HK-2 (cell line): ENCODE results near the gene PPIA.
"Not testable (repeated sequence)": the region's sequence is repeated elsewhere in the genome, so short reads cannot be mapped to it uniquely, and the experiment has no call there.

Source experiments
- DNase-seq: peaks from one replicate; pipeline ENCODE4 v3.0.0-alpha.2; 2018; ENCODE audit not compliant: unreplicated experiment

Gene PPIA

DNA sequence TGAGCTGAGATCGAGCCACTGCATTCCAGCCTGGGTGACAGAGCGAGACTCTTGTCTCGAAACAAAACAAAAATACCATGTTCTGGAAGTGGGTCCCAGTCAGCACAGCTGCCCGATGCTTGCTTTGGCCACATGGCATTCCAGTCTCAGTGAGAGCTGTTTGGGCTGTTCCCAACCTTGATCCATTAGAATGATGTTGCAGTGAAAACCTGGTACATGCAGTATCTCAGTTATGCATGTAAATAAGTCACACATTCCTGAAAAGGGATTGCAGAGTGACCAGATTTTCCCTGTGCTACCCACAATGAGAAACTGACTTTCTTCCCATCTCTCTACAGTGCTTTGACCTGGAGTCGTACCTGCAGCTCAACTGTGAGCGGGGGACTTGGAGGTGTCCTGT, 32.4 kb upstream of the PPIA start:
- DNase-seq: no peak

DNA sequence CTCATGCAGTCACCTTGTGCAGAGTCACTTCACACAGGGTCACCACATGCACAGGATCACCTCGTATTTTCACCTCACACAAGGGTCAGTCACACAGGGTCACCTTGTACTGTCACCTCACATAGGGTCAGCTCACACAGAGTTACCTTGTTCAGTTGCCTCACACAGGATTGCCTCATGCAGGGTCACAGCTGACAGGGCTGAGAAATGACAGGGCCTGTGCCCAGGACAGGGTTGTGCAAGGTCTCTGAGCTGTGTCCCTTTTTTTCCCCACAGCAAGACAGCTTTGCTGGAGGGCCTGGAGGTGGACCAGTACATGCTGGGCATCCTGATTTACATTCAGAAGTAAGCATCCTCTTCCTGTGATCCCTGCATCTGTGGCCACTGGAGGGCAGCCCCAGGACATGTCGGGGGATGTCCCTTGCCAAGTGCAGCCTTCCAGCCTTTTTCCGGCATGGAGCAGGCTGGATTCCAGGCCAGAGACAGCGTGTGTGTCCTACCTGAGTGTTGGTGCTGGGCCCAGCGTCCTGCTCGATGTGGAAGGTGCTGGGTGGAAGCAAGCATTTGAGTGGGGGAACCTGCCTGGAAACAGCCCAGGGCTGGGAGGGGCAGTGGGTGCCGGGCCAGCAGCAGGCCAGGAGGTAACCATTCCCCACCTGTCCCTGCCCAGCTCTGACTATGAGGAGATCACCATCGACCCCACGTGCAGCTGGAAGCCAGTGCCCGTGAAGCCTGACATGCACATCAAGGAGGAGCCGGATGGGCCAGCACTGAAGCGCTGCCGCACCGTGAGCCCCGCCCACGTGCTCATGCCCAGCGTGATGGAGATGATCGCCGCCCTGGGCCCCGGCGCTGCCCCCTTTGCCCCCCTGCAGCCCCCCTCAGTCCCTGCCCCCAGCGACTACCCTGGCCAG, 31.6 kb upstream of the PPIA start:
- DNase-seq: no peak

- DNase-seq: no peak
These were observed 30.7 kb upstream of the PPIA start for GRCh38 chr7:44765579-44766415.

GRCh38 chr7:44766416-44766801, 30.1 kb upstream of the PPIA start:
- DNase-seq: no peak

DNA sequence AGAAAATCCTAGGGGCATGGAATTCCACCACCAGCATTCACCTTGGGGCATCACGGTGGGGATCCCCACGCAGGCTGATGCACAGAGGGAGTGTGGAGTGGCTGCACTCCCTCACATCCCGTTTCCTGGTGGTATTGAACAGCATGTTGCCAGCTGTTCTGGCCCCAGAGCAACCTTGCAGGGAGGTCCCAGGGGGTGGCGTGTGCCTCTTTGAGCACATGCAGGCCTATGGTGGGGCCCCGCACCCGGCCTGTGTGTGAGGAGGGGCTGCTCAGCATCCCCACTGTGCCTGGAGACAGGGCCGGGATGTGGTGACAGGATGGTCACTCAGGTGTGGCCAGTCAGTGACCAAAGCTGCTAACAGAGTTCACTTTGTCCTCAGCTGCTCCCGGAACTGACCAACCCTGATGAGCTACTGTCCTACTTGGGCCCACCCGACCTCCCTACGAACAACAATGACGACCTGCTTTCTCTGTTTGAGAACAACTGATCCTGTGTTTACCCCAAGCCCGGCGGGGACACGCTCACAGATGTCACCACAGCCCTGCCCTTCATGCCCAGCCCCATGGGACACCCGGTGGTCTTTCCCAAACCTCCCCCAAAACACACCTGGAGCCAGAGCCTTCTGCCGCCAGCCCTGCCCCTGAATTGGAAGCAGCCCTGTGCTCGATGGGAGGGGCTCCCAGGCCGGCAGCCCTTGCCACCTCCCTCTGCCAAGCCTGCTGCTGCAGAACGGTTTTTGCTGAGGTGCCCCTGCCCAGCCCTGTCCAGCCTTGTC, 29.2 kb upstream of the PPIA start:
- no peak for DNase-seq

DNA sequence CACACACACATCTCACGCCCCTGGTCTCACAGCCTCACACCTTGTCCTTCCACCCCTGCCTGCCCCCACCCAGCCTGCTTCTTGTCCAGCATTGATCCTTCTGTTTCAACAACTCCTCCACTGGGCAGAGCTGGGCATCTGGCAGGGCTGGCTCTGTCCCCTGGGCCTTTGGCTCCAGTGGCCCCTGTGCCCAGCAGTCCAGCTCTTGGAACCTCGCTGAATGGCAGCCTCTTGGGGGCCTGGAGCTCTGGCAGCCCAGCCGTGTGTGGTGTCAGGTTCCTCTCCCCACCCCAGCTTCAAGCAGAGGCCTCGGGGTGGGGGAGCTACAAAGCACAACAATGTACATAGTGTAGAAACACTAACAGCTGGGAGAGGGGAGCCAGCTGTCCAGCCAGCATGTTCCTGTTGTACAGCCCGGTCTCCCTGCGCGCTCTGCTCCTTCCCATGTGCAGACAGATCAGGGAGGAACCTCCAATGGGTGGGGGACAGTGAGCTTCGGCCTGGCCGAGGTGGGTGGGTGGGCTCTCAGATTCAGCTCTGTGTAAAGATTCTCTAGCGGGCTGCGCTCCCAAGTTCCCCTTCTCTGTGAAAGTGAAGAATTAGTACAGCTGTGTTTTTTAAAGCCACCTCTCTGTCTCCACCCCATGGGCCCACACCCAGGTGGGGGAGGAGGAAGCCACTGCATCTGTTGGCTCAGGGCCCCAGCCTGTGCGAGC, 28.4 kb upstream of the PPIA start:
- no peak for DNase-seq

GRCh38 chr7:44768628-44769371, 27.7 kb upstream of the PPIA start:
- peak; percentile 25 for DNase-seq

DNA sequence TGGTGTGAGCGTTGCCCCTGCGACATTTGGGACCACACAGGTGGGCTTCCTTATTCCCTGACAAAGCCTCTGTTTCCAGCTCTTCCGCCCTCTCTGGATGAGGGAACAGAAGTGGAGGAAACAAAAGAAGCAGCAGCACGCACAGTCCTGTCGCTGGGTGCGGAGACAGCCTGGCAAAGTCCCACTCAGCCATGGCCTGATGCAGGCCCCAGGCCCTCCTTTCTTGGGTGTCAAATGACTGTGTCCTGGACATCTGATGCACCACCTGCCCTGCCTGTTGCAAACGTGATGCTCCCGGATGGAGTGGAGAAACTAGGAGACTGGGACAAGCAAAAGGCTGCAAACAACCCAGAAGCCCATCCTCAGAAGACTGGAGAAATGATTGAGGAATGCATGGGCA, 27.1 kb upstream of the PPIA start:
- peak; percentile 33 for DNase-seq

DNA sequence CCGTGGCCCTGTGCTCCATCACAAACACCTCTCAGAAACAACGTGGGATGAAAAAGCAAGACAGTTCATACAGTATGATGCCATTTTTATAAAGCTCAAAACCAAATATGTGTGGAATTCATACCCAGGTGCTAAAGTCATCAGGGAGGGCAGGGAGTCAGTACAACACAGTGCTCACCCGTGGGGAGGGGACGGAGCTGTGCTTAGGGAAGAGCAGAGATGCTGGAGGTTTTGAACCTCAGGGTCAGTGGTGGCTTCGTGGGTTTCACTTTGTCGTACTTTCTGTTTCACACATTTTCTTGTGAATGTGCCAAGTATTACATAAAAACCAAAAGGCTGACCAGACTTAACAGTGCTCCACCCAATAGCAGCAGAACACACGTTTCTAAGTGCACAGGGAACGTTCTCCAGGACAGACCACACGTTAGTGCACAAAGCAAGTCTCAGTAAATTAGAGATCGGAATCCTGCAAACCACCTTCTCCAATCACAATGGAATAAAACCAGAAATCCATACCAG, 26.6 kb upstream of the PPIA start:
- peak; percentile 35 for DNase-seq

- no peak for DNase-seq
These were observed 25.1 kb upstream of the PPIA start for GRCh38 chr7:44771358-44771757.

- DNase-seq: no peak
These were observed 24.0 kb upstream of the PPIA start for GRCh38 chr7:44772440-44772839.

DNA sequence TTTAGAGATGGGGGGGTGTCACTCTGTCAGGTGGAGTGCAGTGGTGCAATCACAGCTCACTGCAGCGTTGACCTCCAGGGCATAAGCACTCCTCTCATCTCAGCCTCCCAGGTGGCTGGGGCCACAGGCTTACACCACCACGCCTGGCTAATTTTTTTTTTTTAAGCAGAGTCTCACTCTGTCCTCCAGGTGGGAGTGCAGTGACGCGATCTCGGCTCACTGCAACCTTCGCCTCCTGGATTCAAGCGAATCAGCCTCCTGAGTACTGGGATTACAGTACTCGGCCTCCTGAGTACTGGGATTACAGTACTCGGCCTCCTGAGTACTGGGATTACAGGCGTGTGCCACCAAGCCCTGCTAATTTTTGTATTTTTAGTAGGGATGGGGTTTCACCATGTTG, 23.6 kb upstream of the PPIA start:
- DNase-seq: no peak

DNA sequence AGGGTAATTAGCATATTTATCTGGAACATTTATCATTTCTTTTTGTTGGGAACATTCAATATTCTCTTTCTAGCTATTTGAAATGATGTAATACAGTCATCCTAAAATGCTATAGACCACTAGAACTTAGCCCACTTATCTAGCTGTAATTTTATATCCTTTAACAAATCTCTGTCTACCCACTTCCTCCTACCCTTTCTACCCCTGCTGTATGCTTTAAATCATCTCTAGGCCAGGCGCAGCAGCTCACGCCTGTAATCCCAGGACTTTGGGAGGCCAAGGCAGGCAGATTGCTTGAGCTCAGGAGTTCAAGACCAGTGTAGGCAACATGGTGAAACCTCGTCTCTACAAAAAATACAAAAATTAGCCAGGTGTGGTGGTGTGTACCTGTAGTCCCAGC, 22.0 kb upstream of the PPIA start:
- DNase-seq: not testable (repeated sequence)

DNA sequence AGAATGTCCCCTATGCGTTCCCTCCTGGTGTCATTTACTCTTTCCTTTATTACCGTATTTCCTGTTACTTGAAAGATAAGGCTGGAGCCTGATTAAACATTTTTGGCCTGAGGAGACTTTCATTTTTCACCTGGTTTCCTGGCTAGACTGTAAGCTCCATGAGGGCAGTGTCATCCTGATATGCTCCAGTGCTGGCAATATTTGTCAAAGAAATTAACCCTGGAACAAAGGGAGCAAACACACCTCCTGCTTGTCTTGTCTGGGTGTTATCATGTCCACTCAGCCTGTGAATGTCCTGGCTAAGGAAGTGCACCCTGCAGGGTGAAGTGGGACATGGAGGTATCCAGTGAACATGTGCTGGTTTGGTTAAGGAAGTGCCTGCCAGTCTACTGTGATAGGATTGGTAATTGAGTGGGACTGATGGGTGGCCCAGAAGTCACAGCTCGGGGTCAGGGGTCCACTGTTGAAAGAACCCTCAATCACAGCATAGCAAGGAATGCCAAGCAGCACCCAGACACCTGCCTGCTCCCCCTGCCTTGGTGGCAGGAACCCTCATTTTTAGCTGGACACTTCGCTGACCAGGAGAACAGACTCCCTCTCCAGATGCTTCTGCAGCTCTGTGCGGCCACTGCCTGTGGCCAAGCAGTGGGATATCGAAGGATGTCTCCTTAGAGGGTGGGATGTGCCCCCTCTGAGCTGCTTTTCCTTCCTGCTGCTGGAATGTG, 20.9 kb upstream of the PPIA start:
- no peak for DNase-seq

GRCh38 chr7:44776211-44776610, 20.3 kb upstream of the PPIA start:
- DNase-seq: no peak

DNA sequence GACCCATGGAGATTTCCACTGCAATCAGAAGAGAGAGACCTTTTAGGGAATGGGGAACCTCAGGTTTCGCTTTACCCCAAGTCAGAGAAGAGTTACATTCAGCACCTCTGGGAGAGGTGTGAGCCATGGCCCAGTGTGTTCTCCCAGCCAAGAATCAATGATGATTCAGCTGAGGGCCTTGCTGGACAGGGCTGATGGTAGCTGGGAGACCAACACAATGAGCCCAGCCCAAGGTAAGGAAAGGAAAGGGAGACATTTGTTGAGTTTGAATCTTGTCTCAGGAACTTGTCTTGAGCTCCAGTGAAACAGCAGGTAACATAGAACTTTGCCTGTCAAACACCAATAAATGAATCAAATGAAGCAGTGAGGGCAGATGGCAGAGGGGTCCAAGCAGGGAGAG, 14.0 kb upstream of the PPIA start:
- DNase-seq: no peak

DNA sequence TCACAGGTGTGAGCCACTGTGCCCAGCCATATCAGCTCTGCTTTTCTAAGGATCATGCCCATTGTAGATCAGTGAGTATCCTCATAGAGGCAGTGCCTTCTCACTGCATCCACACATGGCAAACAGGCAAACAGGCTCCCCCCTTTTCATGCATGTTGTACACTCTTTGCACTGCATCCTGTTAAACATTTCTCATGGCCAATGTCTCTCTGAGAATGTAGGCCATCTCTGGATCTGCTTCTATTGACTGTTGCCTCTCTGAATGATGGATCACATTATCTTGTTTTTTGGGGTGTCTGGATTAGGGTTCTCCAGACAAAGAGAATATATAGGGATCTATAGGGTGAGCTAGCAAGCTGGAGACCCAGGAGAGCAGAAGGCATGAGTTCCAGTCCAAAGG, 13.1 kb upstream of the PPIA start:
- DNase-seq: no peak

DNA sequence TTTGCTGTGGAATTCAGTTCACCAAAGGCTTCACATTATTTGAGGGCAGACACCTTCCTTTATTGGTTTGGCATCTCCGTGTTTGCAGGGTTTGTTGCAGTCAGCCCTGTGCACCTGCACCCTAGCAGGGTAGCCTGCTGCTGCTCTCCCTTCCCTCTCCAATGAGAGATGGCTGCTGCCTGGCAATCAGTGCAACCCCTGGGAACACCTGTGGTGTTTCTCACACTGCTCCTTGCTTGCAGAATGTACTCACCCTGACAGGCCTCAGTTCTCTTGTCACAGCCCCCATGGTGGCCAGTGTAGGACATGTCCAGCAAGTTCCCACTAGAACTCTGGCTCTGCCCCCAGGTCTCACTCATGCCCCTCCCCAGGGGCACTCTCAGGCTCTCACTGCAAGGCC, 12.1 kb upstream of the PPIA start:
- DNase-seq: no peak

GRCh38 chr7:44785218-44785617, 11.3 kb upstream of the PPIA start:
- not testable (repeated sequence) for DNase-seq

DNA sequence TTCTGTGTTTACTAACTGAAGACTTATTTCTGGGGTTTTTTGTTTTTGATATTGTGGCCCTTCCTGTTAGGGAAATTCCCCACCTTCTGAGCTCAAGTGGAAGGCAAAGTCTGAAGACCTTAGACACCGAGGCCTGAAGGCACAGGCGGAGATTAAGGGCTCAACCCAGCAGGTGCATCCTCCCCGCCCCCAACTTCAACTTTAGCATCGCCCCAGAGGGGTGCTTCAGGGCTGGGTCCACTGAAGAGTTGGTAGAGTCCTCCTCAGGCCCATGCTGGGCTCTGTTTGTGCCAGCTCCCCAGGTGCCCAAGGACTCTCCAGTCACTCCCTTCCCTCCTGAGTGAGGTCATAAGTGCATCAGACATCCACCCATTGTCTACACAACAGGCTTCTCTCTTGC, 9.4 kb upstream of the PPIA start:
- no peak for DNase-seq
